Keratinocyte (primary cell): ENCODE results near the gene TOP1. TPM values are rescaled to one million over a fixed set of nuclear protein-coding genes. Genes with fewer than 3 reads are reported as not detected.

ENCODE experiments used
- DNase-seq: peaks from one replicate; pipeline ENCODE4 v3.0.0-alpha.2; 2011; ENCODE audit warnings: low read depth, missing footprints, low spot score
- FAIRE-seq: peaks from 2 replicates; lab custom pipeline; 2011; peaks lifted over from hg19 to GRCh38; lab: Jason Lieb, UNC
- H2AFZ ChIP-seq: 2 replicates; pipeline ENCODE4 v1.6.0; 2012; ENCODE audit warnings: low read length, control low read depth, inconsistent platforms; ENCODE audit not compliant: control insufficient read depth
- H3K27ac ChIP-seq: 2 replicates; pipeline ENCODE4 v1.5.1; 2011; ENCODE audit warnings: low read length; ENCODE audit not compliant: control insufficient read depth, insufficient read depth
- H3K27me3 ChIP-seq: 3 replicates; pipeline ENCODE4 v1.6.0; 2011; ENCODE audit warnings: low read length; ENCODE audit not compliant: control insufficient read depth, insufficient read depth; ENCODE audit errors: extremely low read depth
- H3K36me3 ChIP-seq, 2 experiments: 2 replicates in 1 of 2; 3 replicates in 1 of 2; pipeline ENCODE4 v1.5.1; 2011; ENCODE audit warnings: low read length in 2 of 2, mild to moderate bottlenecking in 1 of 2; ENCODE audit not compliant: control insufficient read depth in 2 of 2, insufficient read depth in 2 of 2; ENCODE audit errors: extremely low read depth in 1 of 2
- H3K4me1 ChIP-seq: 3 replicates; pipeline ENCODE4 v1.5.1; 2011; ENCODE audit warnings: low read length; ENCODE audit not compliant: control insufficient read depth, insufficient read depth; ENCODE audit errors: extremely low read depth
- H3K4me2 ChIP-seq: 3 replicates; pipeline ENCODE4 v1.6.0; 2011; ENCODE audit warnings: low read depth, low read length; ENCODE audit not compliant: control insufficient read depth, insufficient read depth; ENCODE audit errors: extremely low read depth
- H3K4me3 ChIP-seq, 3 experiments: fragments of 200-600 bp in 1 of 3; sonication (generic) in 1 of 3; 2 replicates in 2 of 3; 3 replicates in 1 of 3; pipeline ENCODE4 v1.5.1; 2011 to 2016; ENCODE audit warnings: low read length in 3 of 3, mild to moderate bottlenecking in 3 of 3, control low read depth in 2 of 3, inconsistent platforms in 1 of 3, low read depth in 1 of 3, mixed read lengths in 1 of 3, mixed run types in 1 of 3, moderate library complexity in 1 of 3; ENCODE audit not compliant: control insufficient read depth in 2 of 3, insufficient read depth in 2 of 3; ENCODE audit errors: extremely low read depth in 1 of 3
- H3K79me2 ChIP-seq: 2 replicates; pipeline ENCODE4 v1.6.0; 2012; ENCODE audit warnings: low read length; ENCODE audit not compliant: control insufficient read depth, insufficient read depth
- H3K9ac ChIP-seq: 3 replicates; pipeline ENCODE4 v1.6.0; 2011; ENCODE audit warnings: low read length; ENCODE audit not compliant: control insufficient read depth, insufficient read depth; ENCODE audit errors: extremely low read depth
- H3K9me1 ChIP-seq: 3 replicates; pipeline ENCODE4 v1.6.0; 2011; ENCODE audit warnings: low read length; ENCODE audit not compliant: control insufficient read depth, insufficient read depth; ENCODE audit errors: extremely low read depth
- H3K9me3 ChIP-seq: 2 replicates; pipeline ENCODE4 v1.5.1; 2012; ENCODE audit warnings: low read depth, low read length; ENCODE audit not compliant: control insufficient read depth
- H4K20me1 ChIP-seq: 3 replicates; pipeline ENCODE4 v1.6.0; 2011; ENCODE audit warnings: low read length; ENCODE audit not compliant: control insufficient read depth, insufficient read depth; ENCODE audit errors: extremely low read depth
- CTCF ChIP-seq, 3 experiments: IDR thresholded peaks in 1 of 3; conservative IDR thresholded peaks in 1 of 3; optimal IDR thresholded peaks in 1 of 3; 2 replicates in 2 of 3; 3 replicates in 1 of 3; pipeline versions ENCODE3 to v1.5.1; 2011; ENCODE audit warnings: low read length in 3 of 3, mild to moderate bottlenecking in 3 of 3, moderate library complexity in 2 of 3, control low read depth in 1 of 3, inconsistent platforms in 1 of 3; ENCODE audit not compliant: insufficient read depth in 2 of 3; ENCODE audit errors: extremely low read depth in 1 of 3
- EZH2 ChIP-seq: IDR thresholded peaks from one replicate; pipeline ENCODE4 v1.6.1; 2012; ENCODE audit warnings: inconsistent platforms, mild to moderate bottlenecking, low read length, moderate library complexity
- dilution Hi-C: fragments of 300-500 bp; cut with MboI; formaldehyde crosslinking; loops from one replicate; pipeline ENCODE4 v1.7.0; 2020; ENCODE audit warnings: low sequenced_read_pairs; ENCODE audit not compliant: extremely low pct_ligation_motif_present
- polyA plus RNA-seq, 5 experiments: library from polyadenylated mRNA; depleted of rRNA in 3 of 5; stranded (reverse) in 3 of 5; stranded (forward) in 1 of 5; unstranded in 1 of 5; fragments of >200 nt; gene quantifications; 1 replicate in 1 of 5; 2 replicates in 3 of 5; 3 replicates in 1 of 5; pipeline versions ENCODE4 v1.2.1 to v1.2.3, GENCODE V29; 2011 to 2012; ENCODE audit warnings: missing spikeins in 2 of 5, low read depth in 1 of 5, low replicate concordance in 1 of 5

The TOP1 gene
- polyA plus RNA-seq, 1 donor (not counting 4 experiments of a cell fraction or from before 2014, with no cell fraction given), result 25.2 TPM

GRCh38 chr20:40990542-40991120 is 38.0 kb upstream of the TOP1 start:
- FAIRE-seq (peak; percentile 84), DNase-seq (peak; percentile 41)
- Histone ChIP-seq H4K20me1 (no peaks in the 10 kb centered on the region), H3K79me2 (no peaks in the 10 kb centered on the region), H3K4me1 (peaks cover 16% of the 10 kb centered on the region), H2AFZ (peak overlapping the region; percentile 82), H3K4me2 (peak overlapping the region; percentile 11), H3K9me1 (no peaks in the 10 kb centered on the region), H3K27me3 (no peaks in the 10 kb centered on the region), H3K4me3 (no peak overlapping the region), H3K9ac (no peak overlapping the region), H3K36me3 (no peaks in the 10 kb centered on the region), H3K9me3 (no peaks in the 10 kb centered on the region), H3K27ac (no peak overlapping the region)
- no peak for TF ChIP-seq EZH2
- TF ChIP-seq CTCF (optimal IDR thresholded peaks at IDR 0.05 in 1 of 3, IDR thresholded peaks at IDR 0.05 in 1 of 3, conservative IDR thresholded peaks at IDR 0.05 in 1 of 3; ENCODE audit: extremely low read depth in 1 of 3, insufficient read depth in 2 of 3, low read length in 3 of 3), result peak; percentile 87 to 96 (median 94)
- dilution Hi-C loops, result no loop called here

- H3K79me2 ChIP-seq, result no peaks in the 10 kb centered on the region
- H3K9me3 ChIP-seq, result no peaks in the 10 kb centered on the region
- H3K27ac ChIP-seq, result no peak overlapping the region
- peaks cover 16% of the 10 kb centered on the region for H3K4me1 ChIP-seq
- DNase-seq (no peak), FAIRE-seq (no peak)
- peak overlapping the region; percentile 82 for H2AFZ ChIP-seq
- H3K27me3 ChIP-seq, result no peaks in the 10 kb centered on the region
- no peaks in the 10 kb centered on the region for H3K36me3 ChIP-seq
- peak overlapping the region; percentile 27 for H3K4me2 ChIP-seq
- H3K9me1 ChIP-seq, result no peaks in the 10 kb centered on the region
- no peak for TF ChIP-seq EZH2
- no peak for TF ChIP-seq CTCF (optimal IDR thresholded peaks at IDR 0.05 in 1 of 3, IDR thresholded peaks at IDR 0.05 in 1 of 3, conservative IDR thresholded peaks at IDR 0.05 in 1 of 3; ENCODE audit: extremely low read depth in 1 of 3, insufficient read depth in 2 of 3, low read length in 3 of 3)
- dilution Hi-C loops, result no loop called here
- H3K4me3 ChIP-seq, result no peak overlapping the region
- H4K20me1 ChIP-seq, result no peaks in the 10 kb centered on the region
- no peak overlapping the region for H3K9ac ChIP-seq
These were observed 37.3 kb upstream of the TOP1 start for GRCh38 chr20:40991181-40991889.
